Stimulated activated memory B cell treated with anti-CD40 and anti-IgM and Interleukin-4, amounts not matched to agents 10 μg/mL and 1 μg/mL and 100 μg/mL, for 72 hours (primary cell): ENCODE measurements around the gene TBR1.

ENCODE experiments used
- ATAC-seq: fragments of 150-1000 bp; cut with Tn5 transposase; 2 replicates; pipeline ENCODE4 v1.10.0; 2021
- H3K27ac Mint-ChIP-seq: one replicate; pipeline ENCODE4 v1.8.0; 2022; ENCODE audit warnings: mild to moderate bottlenecking, mixed read lengths
- H3K27me3 Mint-ChIP-seq: one replicate; pipeline ENCODE4 v1.8.0; 2022; ENCODE audit warnings: mixed read lengths
- H3K36me3 Mint-ChIP-seq: one replicate; pipeline ENCODE4 v1.8.0; 2022; ENCODE audit warnings: mixed read lengths
- H3K4me1 Mint-ChIP-seq: one replicate; pipeline ENCODE4 v1.8.0; 2022; ENCODE audit warnings: mixed read lengths
- H3K4me3 Mint-ChIP-seq: one replicate; pipeline ENCODE4 v1.8.0; 2022; ENCODE audit warnings: mild to moderate bottlenecking, moderate library complexity, mixed read lengths
- H3K9me3 Mint-ChIP-seq: one replicate; pipeline ENCODE4 v1.8.0; 2022; ENCODE audit warnings: mixed read lengths

The TBR1 gene

GRCh38 chr2:161402297-161402696, 13.8 kb upstream of the TBR1 start:
- Mint-ChIP-seq H3K27ac (no peak overlapping the region), H3K27me3 (no peaks in the 10 kb centered on the region), H3K36me3 (peaks cover 16% of the 10 kb centered on the region), H3K9me3 (no peaks in the 10 kb centered on the region), H3K4me3 (no peak overlapping the region), H3K4me1 (no peaks in the 10 kb centered on the region)
- no peak for ATAC-seq

GRCh38 chr2:161406316-161406715, 9.8 kb upstream of the TBR1 start:
- peaks cover 10% of the 10 kb centered on the region for H3K36me3 Mint-ChIP-seq
- H3K27me3 Mint-ChIP-seq = no peaks in the 10 kb centered on the region
- H3K27ac Mint-ChIP-seq = no peak overlapping the region

GRCh38 chr2:161407597-161407996, 8.5 kb upstream of the TBR1 start:
- Mint-ChIP-seq H3K4me1 (no peaks in the 10 kb centered on the region), H3K9me3 (no peaks in the 10 kb centered on the region), H3K27me3 (no peaks in the 10 kb centered on the region), H3K36me3 (peaks cover 10% of the 10 kb centered on the region), H3K4me3 (no peak overlapping the region), H3K27ac (no peak overlapping the region)
- no peak for ATAC-seq

More at GRCh38 chr2:161406316-161406715, 9.8 kb upstream of the TBR1 start:
- no peaks in the 10 kb centered on the region for H3K9me3 Mint-ChIP-seq
- no peak overlapping the region for H3K4me3 Mint-ChIP-seq
- H3K4me1 Mint-ChIP-seq = no peaks in the 10 kb centered on the region
- ATAC-seq = no peak

DNA sequence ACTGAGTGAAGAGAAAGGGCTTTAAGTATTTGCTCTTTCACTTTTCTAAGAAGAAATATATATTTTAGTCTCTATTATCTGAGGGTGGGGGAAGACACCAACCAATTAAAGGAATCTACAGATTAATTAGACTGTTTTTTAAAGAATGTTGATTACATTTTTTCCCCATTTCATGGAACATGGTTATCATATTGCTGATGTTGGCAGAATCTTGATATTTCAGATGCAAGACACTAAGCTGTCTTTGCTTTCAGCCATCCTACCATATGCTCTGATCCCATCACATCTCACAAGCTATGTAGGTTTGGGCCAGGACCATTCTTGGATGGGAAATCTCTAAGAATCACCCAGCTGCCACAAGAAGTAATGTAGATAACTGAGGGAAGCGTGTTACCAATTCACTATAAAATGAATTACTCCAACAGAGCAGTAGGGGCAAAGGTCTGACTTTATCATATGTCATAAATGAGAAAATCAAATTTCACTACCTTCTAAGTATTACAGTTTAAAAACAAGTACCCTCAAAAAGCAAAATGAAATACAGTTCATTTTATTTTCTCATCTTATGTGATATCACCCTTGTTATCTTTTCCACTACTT, 6.7 kb upstream of the TBR1 start:
- peaks cover 10% of the 10 kb centered on the region for H3K36me3 Mint-ChIP-seq
- no peak overlapping the region for H3K27ac Mint-ChIP-seq
- no peak for ATAC-seq
- no peaks in the 10 kb centered on the region for H3K9me3 Mint-ChIP-seq
- H3K27me3 Mint-ChIP-seq = peaks cover 9% of the 10 kb centered on the region
- H3K4me3 Mint-ChIP-seq = no peak overlapping the region
- H3K4me1 Mint-ChIP-seq = peaks cover 9% of the 10 kb centered on the region

DNA sequence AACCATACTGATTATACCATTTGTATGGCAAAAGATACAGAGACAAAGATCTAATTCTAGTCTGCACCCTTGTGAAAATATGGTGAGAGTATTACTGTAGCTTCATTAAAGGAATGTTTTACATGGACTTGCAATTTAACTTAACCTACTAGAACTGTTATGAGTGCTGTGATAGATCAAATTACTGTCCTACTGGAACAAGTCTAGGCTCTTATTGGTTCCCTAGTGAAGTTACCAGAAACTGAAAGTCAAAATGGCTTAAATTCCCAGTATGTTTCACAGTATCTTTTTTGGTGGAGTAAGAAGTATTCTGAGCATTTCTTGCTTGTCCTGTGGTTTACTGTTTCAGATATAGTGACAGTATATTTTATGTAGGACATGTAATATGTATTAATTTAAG, 3.8 kb upstream of the TBR1 start:
- Mint-ChIP-seq H3K4me3 (no peak overlapping the region), H3K27ac (no peak overlapping the region), H3K27me3 (peaks cover 37% of the 10 kb centered on the region), H3K36me3 (peaks cover 10% of the 10 kb centered on the region), H3K4me1 (peaks cover 37% of the 10 kb centered on the region), H3K9me3 (no peaks in the 10 kb centered on the region)
- ATAC-seq = no peak

DNA sequence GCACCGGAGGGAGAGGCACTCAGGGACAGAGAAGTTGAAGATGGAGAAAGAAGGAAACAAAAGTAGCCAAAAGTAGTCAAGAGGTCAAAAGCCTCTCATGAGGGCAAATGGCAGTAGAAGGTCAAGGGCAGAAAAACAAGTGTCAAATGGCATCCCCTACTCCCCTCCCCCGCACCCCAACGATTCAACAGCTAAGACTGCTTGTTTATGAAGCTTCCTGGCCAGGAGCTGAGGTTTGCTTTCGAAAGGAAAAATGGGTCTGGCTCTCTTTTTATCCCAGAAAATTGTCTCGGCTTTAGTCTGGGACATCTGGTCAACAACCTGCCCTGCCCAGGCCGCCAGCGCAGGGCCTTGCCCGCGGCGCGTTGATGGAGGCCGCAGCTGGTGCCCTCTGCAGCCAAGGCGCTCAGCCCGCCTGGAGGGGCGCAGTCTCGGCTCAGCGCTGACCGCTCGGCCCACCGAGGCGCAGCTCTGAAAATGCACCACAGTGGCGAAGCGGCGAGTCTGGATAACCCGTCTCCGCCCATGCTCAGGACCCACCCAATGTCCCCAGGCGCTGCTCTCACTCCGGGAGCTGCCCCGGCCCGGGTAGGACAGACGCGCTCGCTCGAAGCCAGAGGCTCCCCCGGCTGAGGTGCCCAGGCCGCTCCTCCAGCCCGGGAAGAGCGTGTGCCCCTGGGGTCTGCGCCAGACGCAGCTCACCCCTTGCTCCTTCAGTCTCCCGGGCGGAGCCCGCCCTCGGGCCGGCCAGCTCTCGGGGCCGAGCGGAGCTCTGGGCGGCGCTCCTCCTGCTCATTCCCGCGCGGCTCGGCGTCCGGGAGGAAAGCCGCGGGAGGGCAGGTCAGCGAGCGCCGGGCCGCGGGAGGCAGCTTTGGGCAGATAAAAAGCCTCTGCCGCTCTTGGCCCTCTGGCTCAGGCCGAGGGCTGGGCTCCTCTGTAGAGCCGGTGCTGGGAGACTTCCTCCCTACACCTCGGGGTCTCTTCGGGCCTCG, 1.8 kb upstream of the TBR1 start:
- peak overlapping the region; percentile 71 for H3K4me3 Mint-ChIP-seq
- peak; percentile 59 for ATAC-seq
- no peak overlapping the region for H3K27ac Mint-ChIP-seq

DNA sequence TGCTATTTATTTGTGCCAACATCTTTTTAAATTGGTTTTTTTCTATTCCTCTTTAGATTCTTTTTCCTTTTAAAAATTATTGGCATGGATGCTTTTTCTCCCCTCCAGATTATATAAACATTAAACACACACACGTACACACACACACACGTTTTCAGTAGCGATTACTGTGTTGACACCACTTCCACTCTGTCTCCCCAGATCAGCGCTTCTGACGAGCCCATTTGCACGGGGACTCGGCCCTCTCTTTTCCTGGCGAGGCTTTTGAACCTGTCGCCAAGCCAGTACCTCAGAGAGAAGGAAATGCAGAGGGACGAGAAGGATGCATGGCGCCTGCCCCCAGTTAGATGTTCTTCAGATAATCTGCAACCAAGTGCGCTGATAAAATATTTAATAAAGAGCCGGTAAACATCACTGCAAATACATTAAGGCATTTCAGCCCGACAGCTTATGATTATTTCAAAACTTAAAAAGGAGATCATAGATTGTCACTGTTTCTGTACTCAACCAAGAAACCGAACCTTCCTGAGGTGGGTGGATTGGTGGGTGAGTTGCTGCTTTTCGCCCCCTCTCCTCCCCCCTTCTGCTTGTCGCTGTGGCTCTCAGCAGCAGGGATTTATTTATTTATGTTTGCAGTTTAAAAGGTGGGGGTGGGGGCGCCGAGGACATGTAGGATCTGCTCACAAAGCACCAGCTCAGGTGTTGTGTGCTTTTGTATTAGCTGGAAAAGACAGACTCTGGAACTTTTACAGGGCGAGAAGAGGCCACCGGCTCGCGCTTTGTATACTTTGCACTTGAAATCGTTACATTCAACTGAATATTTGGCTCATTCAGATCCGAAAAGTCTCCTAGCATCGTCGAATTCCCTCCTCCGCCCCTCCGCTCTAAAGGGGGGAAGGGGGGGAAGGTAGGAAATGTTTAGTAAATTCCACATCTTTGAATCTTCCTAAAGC, 787 bp upstream of the TBR1 start:
- Mint-ChIP-seq H3K4me1 (peaks cover 57% of the 10 kb centered on the region), H3K9me3 (no peaks in the 10 kb centered on the region), H3K36me3 (peaks cover 4% of the 10 kb centered on the region), H3K27me3 (peaks cover 67% of the 10 kb centered on the region), H3K27ac (no peak overlapping the region), H3K4me3 (peak overlapping the region; percentile 71)
- peak; percentile 14 for ATAC-seq

More for the DNA sequence above, 1.8 kb upstream of the TBR1 start:
- Mint-ChIP-seq H3K9me3 (no peaks in the 10 kb centered on the region), H3K4me1 (peaks cover 57% of the 10 kb centered on the region), H3K36me3 (peaks cover 4% of the 10 kb centered on the region), H3K27me3 (peaks cover 57% of the 10 kb centered on the region)

GRCh38 chr2:161416708-161417437, 776 bp downstream of the TBR1 start:
- Mint-ChIP-seq H3K36me3 (no peaks in the 10 kb centered on the region), H3K9me3 (no peaks in the 10 kb centered on the region), H3K27me3 (peaks cover 83% of the 10 kb centered on the region), H3K4me1 (peaks cover 57% of the 10 kb centered on the region), H3K4me3 (peak overlapping the region; percentile 13), H3K27ac (no peak overlapping the region)
- peak; percentile 9 for ATAC-seq

GRCh38 chr2:161417438-161418274, 1.6 kb downstream of the TBR1 start:
- Mint-ChIP-seq H3K36me3 (no peaks in the 10 kb centered on the region), H3K27ac (no peak overlapping the region), H3K4me1 (peaks cover 57% of the 10 kb centered on the region), H3K27me3 (peaks cover 91% of the 10 kb centered on the region), H3K4me3 (no peak overlapping the region), H3K9me3 (peaks cover 2% of the 10 kb centered on the region)
- no peak for ATAC-seq

- H3K9me3 Mint-ChIP-seq = peaks cover 3% of the 10 kb centered on the region
- H3K27me3 Mint-ChIP-seq = peaks cover 94% of the 10 kb centered on the region
- ATAC-seq = no peak
- H3K36me3 Mint-ChIP-seq = no peaks in the 10 kb centered on the region
- no peak overlapping the region for H3K27ac Mint-ChIP-seq
- H3K4me3 Mint-ChIP-seq = no peak overlapping the region
- peaks cover 57% of the 10 kb centered on the region for H3K4me1 Mint-ChIP-seq
Observed at GRCh38 chr2:161418275-161418714, 2.2 kb downstream of the TBR1 start.

- Mint-ChIP-seq H3K27me3 (peaks cover 90% of the 10 kb centered on the region), H3K4me3 (peak overlapping the region; percentile 29)
- no peak for ATAC-seq
Observed at GRCh38 chr2:161418715-161419637, 2.9 kb downstream of the TBR1 start.

DNA sequence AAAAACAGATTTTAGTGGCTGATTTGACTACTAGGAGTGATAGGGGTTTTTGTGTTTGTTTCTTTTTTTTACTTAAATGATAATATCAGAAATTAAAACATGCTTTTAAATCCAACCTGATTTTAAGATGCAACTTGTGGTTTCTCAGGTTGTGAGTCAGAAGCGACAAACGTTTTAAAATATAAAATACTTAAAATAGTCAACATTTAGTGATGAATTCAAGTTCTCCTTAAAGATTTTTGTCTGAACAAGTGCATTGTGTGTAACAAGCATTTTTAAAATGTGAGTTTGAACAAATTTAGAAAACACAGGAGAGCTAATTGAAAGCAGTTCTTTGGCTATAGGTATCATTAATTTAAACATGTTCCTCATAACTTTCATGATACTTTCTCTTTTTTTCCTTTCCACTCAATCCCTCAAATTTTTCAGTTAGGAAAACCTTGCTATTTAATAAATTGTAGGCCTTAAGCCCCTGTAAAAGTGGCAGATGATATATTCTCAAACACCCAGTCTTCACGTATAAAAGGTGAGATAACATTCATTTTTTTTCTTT, 3.6 kb downstream of the TBR1 start:
- ATAC-seq = no peak
- Mint-ChIP-seq H3K36me3 (peaks cover 6% of the 10 kb centered on the region), H3K4me1 (peaks cover 53% of the 10 kb centered on the region), H3K4me3 (no peak overlapping the region), H3K9me3 (peaks cover 6% of the 10 kb centered on the region), H3K27ac (no peak overlapping the region), H3K27me3 (peaks cover 92% of the 10 kb centered on the region)

More at GRCh38 chr2:161418715-161419637, 2.9 kb downstream of the TBR1 start:
- Mint-ChIP-seq H3K27ac (no peak overlapping the region), H3K9me3 (peaks cover 3% of the 10 kb centered on the region), H3K4me1 (peaks cover 52% of the 10 kb centered on the region), H3K36me3 (no peaks in the 10 kb centered on the region)
